Activated B cell treated with CpG ODN at 0.5 μM for 24 hours (primary cell): Measurements from ENCODE around the gene NAT10. TPM values are rescaled to one million over a fixed set of nuclear protein-coding genes. Genes with fewer than 3 reads are reported as not detected.
A peak's percentile ranks its signal among the peaks of the same experiment; 100 is the strongest.
"Not testable (repeated sequence)": the region's sequence is repeated elsewhere in the genome, so short reads cannot be mapped to it uniquely, and the experiment has no call there.

ENCODE experiments used
- ATAC-seq: fragments of 200-7000 bp; cut with Tn5 transposase; one replicate; pipeline ENCODE4 v1.10.0; 2021; ENCODE audit warnings: low read depth, mild to moderate bottlenecking, moderate library complexity
- CTCF ChIA-PET: fragments of 350-600 bp; sonication (Branson Sonifier 250); formaldehyde crosslinking; loops from one replicate; lab custom pipeline; 2021; ENCODE audit warnings: antibody characterized with exemption; lab: Charles Lee
- POLR2A ChIA-PET: fragments of 350-600 bp; sonication (Branson Sonifier 250); formaldehyde crosslinking; loops from one replicate; lab custom pipeline; 2021; ENCODE audit warnings: antibody characterized with exemption; lab: Charles Lee
- DNase-seq: peaks from one replicate; pipeline ENCODE4 v3.0.0; 2022
- H3K27ac Mint-ChIP-seq: one replicate; pipeline ENCODE4 v1.8.0; 2020; ENCODE audit warnings: mixed read lengths
- H3K27me3 Mint-ChIP-seq: one replicate; pipeline ENCODE4 v1.8.0; 2021; ENCODE audit warnings: mixed read lengths
- H3K36me3 Mint-ChIP-seq: one replicate; pipeline ENCODE4 v1.8.0; 2021; ENCODE audit warnings: low read depth, mixed read lengths
- H3K4me1 Mint-ChIP-seq: one replicate; pipeline ENCODE4 v1.8.0; 2021; ENCODE audit warnings: mixed read lengths
- H3K4me3 Mint-ChIP-seq: one replicate; pipeline ENCODE4 v1.8.0; 2020; ENCODE audit warnings: mild to moderate bottlenecking, mixed read lengths
- H3K9me3 Mint-ChIP-seq: one replicate; pipeline ENCODE4 v1.8.0; 2020; ENCODE audit warnings: mixed read lengths
- CTCF ChIP-seq: fragments of 200-600 bp; IDR thresholded peaks from one replicate; pipeline ENCODE4 v1.8.0; 2022; ENCODE audit warnings: antibody characterized with exemption, mild to moderate bottlenecking
- intact Hi-C: fragments of 100-400 bp; cut with micrococcal nuclease; formaldehyde crosslinking; loops from one replicate; pipeline ENCODE4 v1.15.1; 2024
- total RNA-seq: library from RNA; stranded (reverse); gene quantifications from 2 replicates; pipeline ENCODE4 v1.2.3, GENCODE V29; 2022

NAT10 gene
- total RNA-seq, 1 donor from 2014 or later: 120 TPM

DNA sequence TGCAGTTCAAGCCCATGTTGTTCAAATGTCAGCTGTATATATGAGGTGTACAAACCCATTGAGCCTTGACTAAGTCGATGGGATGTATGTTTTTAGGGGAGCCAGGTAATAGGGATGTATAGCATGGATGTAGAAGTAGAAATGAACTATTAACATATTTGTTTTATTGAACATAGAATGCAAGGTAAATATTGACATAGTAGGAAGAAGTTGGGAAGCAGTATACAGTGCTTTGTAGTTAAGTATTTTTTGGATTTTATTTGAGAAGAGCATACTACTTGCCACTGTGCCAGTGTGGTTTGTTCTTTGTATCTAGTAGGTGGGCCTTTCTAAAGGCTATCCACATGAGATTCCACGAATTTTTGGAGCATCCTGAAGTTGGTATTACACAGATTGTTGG lies 20.8 kb upstream of the NAT10 start:
- Mint-ChIP-seq H3K27me3 (no peaks in the 10 kb centered on the region), H3K27ac (no peak overlapping the region), H3K4me1 (peaks cover 5% of the 10 kb centered on the region), H3K4me3 (no peak overlapping the region), H3K9me3 (no peaks in the 10 kb centered on the region), H3K36me3 (peaks cover 81% of the 10 kb centered on the region)
- CTCF ChIA-PET: no interaction called here
- DNase-seq (no peak), ATAC-seq (no peak)
- intact Hi-C loops: loop anchor here (2.0 to 5.0 kb wide), 2 partner anchors 18 to 32 kb away; partner anchors contain the start of gene CAPRIN1
- POLR2A ChIA-PET: interaction anchor here (0.6 kb wide), 1 partner anchor 348 kb away, joined by 4 read pairs; no protein-coding TSS in a partner anchor
- no peak for TF ChIP-seq CTCF

- ATAC-seq (peak; percentile 10), DNase-seq (no peak)
- POLR2A ChIA-PET: no interaction called here
- H3K36me3 Mint-ChIP-seq: peaks cover 83% of the 10 kb centered on the region
- H3K4me1 Mint-ChIP-seq: peaks cover 5% of the 10 kb centered on the region
- CTCF ChIA-PET: no interaction called here
- intact Hi-C loops: loop anchor here (5.0 kb wide), 1 partner anchor 34 kb away; the partner anchor contains the start of gene CAPRIN1
- H3K27me3 Mint-ChIP-seq: no peaks in the 10 kb centered on the region
- H3K4me3 Mint-ChIP-seq: no peak overlapping the region
- TF ChIP-seq CTCF: no peak
- H3K9me3 Mint-ChIP-seq: no peaks in the 10 kb centered on the region
- H3K27ac Mint-ChIP-seq: no peak overlapping the region
Measured at GRCh38 chr11:34086554-34087283, 18.7 kb upstream of the NAT10 start.

GRCh38 chr11:34091825-34092224 lies 13.6 kb upstream of the NAT10 start:
- CTCF ChIA-PET: no interaction called here
- intact Hi-C loops: no loop called here
- POLR2A ChIA-PET: no interaction called here
- DNase-seq: no peak
- peaks cover 2% of the 10 kb centered on the region for H3K4me1 Mint-ChIP-seq
- no peaks in the 10 kb centered on the region for H3K27me3 Mint-ChIP-seq
- H3K27ac Mint-ChIP-seq: no peak overlapping the region
- ATAC-seq: no peak
- no peak for TF ChIP-seq CTCF
- no peak overlapping the region for H3K4me3 Mint-ChIP-seq
- peaks cover 82% of the 10 kb centered on the region for H3K36me3 Mint-ChIP-seq
- H3K9me3 Mint-ChIP-seq: no peaks in the 10 kb centered on the region

GRCh38 chr11:34094900-34095299 lies 10.5 kb upstream of the NAT10 start:
- DNase-seq, H3K4me3 Mint-ChIP-seq, H3K4me1 Mint-ChIP-seq, H3K27me3 Mint-ChIP-seq, POLR2A ChIA-PET, CTCF ChIA-PET, H3K9me3 Mint-ChIP-seq, ATAC-seq, intact Hi-C loops: not testable (repeated sequence)
- Mint-ChIP-seq H3K27ac (peak overlapping the region; percentile 37), H3K36me3 (peaks cover 90% of the 10 kb centered on the region)

- Mint-ChIP-seq H3K4me1 (peaks cover 4% of the 10 kb centered on the region), H3K9me3 (no peaks in the 10 kb centered on the region), H3K27ac (no peak overlapping the region), H3K27me3 (no peaks in the 10 kb centered on the region), H3K36me3 (peaks cover 69% of the 10 kb centered on the region), H3K4me3 (no peak overlapping the region)
- ChIA-PET CTCF (no interaction called here), POLR2A (no interaction called here)
- no peak for TF ChIP-seq CTCF
- no peak for DNase-seq
- ATAC-seq: no peak
- intact Hi-C loops: no loop called here
Measured at GRCh38 chr11:34098813-34099212, 6.6 kb upstream of the NAT10 start.
